Adrenal gland (tissue), 12 donors: ENCODE data around the gene ADRA1B. TPM values are rescaled to one million over a fixed set of nuclear protein-coding genes. Genes with fewer than 3 reads are reported as not detected.
"Not testable (repeated sequence)": the region's sequence is repeated elsewhere in the genome, so short reads cannot be mapped to it uniquely, and the experiment has no call there.

Experiments
- DNase-seq, 7 donors: peaks; one replicate each; pipeline ENCODE4 v3.0.0-alpha.2; 2019 to 2020
- H3K27ac ChIP-seq, 5 donors: fragments of 200-600 bp; sonication (generic) in 4 of 5; 1 replicate in 3 of 5; 2 replicates in 2 of 5; pipeline versions ENCODE4 v1.5.1 to v1.8.0; 2016 to 2020; ENCODE audit warnings: mild to moderate bottlenecking in 1 of 5
- H3K27me3 ChIP-seq: fragments of 200-600 bp; 2 replicates; pipeline ENCODE4 v1.8.0; 2021
- H3K36me3 ChIP-seq, 2 donors: fragments of 200-600 bp; replicated peaks in 1 of 2; 1 replicate in 1 of 2; 2 replicates in 1 of 2; pipeline versions ENCODE4 v1.5.1 to v1.8.0; 2018 to 2022
- H3K4me1 ChIP-seq, 2 donors: fragments of 200-600 bp; replicated peaks in 1 of 2; 1 replicate in 1 of 2; 2 replicates in 1 of 2; pipeline versions ENCODE4 v1.5.1 to v1.8.0; 2018 to 2021
- H3K4me3 ChIP-seq, 4 donors: fragments of 200-600 bp; sonication (generic) in 3 of 4; one replicate each; pipeline ENCODE4 v1.5.1; 2016 to 2018
- H3K9me3 ChIP-seq, 3 donors: fragments of 200-600 bp; sonication (generic) in 1 of 3; replicated peaks in 1 of 3; 1 replicate in 2 of 3; 2 replicates in 1 of 3; pipeline versions ENCODE4 v1.5.1 to v1.8.0; 2016 to 2021
- POLR2A ChIP-seq, 2 donors: fragments of 450-650 bp; IDR thresholded peaks; one replicate each; pipeline ENCODE4 v1.6.1; 2017; ENCODE audit warnings: antibody characterized with exemption in 2 of 2, mild to moderate bottlenecking in 2 of 2, moderate library complexity in 1 of 2
- WGBS, 4 donors: extraction: QIAGEN DNeasy Blood & Tissue Kit in 2 of 4; methylation state at CpG; one replicate each; pipeline versions ENCODE4 v1.1.5 to v1.1.7; 2013 to 2017; 5-methylcytosine and 5-hydroxymethylcytosine counted together
- intact Hi-C, 2 donors: fragments of 100-400 bp; cut with DNase I; formaldehyde crosslinking; loops; one replicate each; pipeline versions ENCODE4 v1.14.1 to v1.15.0; 2022 to 2023
- polyA plus RNA-seq, 3 donors: library from polyadenylated mRNA; stranded (reverse); fragments of 200-250 nt in 2 of 3; fragments of 350-450 nt in 1 of 3; fragmentation: Illumina TruSeq in 1 of 3; extraction: RNeasy Lipid Tissue Mini Kit (QIAGEN cat#74804) in 1 of 3; gene quantifications; one replicate each; pipeline ENCODE4 v1.2.3, GENCODE V29; 2013 to 2014
- total RNA-seq, 9 donors: library from RNA; depleted of rRNA in 4 of 9; stranded (reverse); fragments of >200 nt in 4 of 9; fragments of 120-200 nt in 1 of 9; fragmentation: NEBNext Ultra II Directional in 1 of 9; extraction: Animal tissue kit (Norgen Biotek cat#: 25700) in 1 of 9; gene quantifications; one replicate each; pipeline versions ENCODE4 v1.1.0 to v1.2.4, GENCODE V29; 2013 to 2023
- TF ChIP-seq, protein P1 (sequence below), 6 experiments: fragments of 450-650 bp in 4 of 6; fragments of 200-600 bp in 2 of 6; sonication (generic) in 1 of 6; IDR thresholded peaks; 1 replicate in 5 of 6; 2 replicates in 1 of 6; pipeline versions ENCODE4 v1.5.1 to v1.8.0; 2016 to 2021; ENCODE audit warnings: antibody characterized with exemption in 6 of 6, mild to moderate bottlenecking in 2 of 6, moderate library complexity in 1 of 6
- donor health status: healthy with polysubstance abuse.
- donor health status: Bipolar disorder and iron deficiency.
- donor health status: DM: yes; HTN: yes; CAD: no.
- donor health status: DM: no; HTN: no; CAD: no.
- donor health status: DM: no; HTN: no; CAD: no.
- donor health status: DM: yes; HTN: yes; CAD: no.

ADRA1B gene
- total and polyA plus RNA-seq, 12 donors, result 0.67 to 12.1 (median 4.2) TPM; not detected in 1

DNA sequence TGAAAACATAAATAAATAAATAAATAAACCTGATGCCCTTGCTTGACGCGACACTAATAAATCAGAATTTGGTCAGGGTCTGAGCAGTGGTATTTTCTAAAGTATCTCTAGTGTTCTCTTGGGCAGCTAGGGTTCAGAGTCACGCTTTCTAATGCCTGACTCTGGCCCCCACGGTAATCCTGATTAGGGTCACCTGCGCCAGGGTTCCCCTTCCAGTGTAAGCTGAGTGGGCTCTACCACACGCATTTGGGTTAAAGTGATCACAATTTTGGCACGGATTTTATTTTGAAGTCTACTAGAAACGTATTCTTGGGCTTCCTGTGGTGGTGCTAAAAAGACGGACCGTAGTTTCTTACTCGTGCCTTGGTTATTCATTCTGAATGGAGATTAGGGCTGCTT, 93.3 kb downstream of the ADRA1B start:
- Histone ChIP-seq H3K9me3 (no peaks in the 10 kb centered on the region), H3K36me3 (peaks cover 0 to 25% of the 10 kb centered on the region in 2 donors), H3K27ac (peak overlapping the region in 2 of 5 donors; percentile 91 to 93), H3K4me3 (peak overlapping the region in 2 of 4 donors; percentile 55 to 87), H3K4me1 (peaks cover 6 to 23% of the 10 kb centered on the region in 2 donors), H3K27me3 (no peaks in the 10 kb centered on the region)
- intact Hi-C loops, result no loop called here
- 0 to 2% (median 2%) methylated on average over 9 to 11 of the region's 11 CpGs for WGBS, 4 donors
- no peak for DNase-seq
- TF ChIP-seq POLR2A (IDR thresholded peaks at IDR 0.05), result no peak
- TF ChIP-seq, protein P1, sequence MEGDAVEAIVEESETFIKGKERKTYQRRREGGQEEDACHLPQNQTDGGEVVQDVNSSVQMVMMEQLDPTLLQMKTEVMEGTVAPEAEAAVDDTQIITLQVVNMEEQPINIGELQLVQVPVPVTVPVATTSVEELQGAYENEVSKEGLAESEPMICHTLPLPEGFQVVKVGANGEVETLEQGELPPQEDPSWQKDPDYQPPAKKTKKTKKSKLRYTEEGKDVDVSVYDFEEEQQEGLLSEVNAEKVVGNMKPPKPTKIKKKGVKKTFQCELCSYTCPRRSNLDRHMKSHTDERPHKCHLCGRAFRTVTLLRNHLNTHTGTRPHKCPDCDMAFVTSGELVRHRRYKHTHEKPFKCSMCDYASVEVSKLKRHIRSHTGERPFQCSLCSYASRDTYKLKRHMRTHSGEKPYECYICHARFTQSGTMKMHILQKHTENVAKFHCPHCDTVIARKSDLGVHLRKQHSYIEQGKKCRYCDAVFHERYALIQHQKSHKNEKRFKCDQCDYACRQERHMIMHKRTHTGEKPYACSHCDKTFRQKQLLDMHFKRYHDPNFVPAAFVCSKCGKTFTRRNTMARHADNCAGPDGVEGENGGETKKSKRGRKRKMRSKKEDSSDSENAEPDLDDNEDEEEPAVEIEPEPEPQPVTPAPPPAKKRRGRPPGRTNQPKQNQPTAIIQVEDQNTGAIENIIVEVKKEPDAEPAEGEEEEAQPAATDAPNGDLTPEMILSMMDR (IDR thresholded peaks at IDR 0.05), result no peak

DNA sequence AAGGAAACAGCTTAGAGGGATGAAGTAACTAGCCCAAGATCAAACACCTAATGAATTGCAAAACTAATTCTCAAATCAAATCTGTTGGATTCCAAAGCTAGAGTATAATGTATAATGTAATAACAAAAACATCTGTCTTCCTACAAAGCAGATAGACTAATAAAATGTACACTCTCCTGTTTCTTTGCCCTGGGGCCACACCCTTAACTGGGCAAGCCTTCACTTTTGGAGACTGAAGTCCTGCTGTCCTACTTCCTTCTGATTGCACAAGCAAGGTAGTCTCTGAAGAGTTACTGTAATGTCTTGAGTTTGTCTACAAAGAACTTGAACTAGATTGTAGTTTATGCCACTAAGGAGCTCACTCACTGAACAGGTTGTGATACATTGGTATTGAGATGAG, 95.2 kb downstream of the ADRA1B start:
- no peaks in the 10 kb centered on the region for H3K9me3 ChIP-seq
- no peak overlapping the region for H3K27ac ChIP-seq
- intact Hi-C loops, result no loop called here
- TF ChIP-seq, protein P1 (IDR thresholded peaks at IDR 0.05), result no peak
- no peak for TF ChIP-seq POLR2A (IDR thresholded peaks at IDR 0.05)
- H3K4me1 ChIP-seq, result peaks cover 6 to 23% of the 10 kb centered on the region in 2 donors
- no peaks in the 10 kb centered on the region for H3K27me3 ChIP-seq
- DNase-seq, result no peak
- no peak overlapping the region for H3K4me3 ChIP-seq
- H3K36me3 ChIP-seq, result peaks cover 0 to 29% of the 10 kb centered on the region in 2 donors

DNA sequence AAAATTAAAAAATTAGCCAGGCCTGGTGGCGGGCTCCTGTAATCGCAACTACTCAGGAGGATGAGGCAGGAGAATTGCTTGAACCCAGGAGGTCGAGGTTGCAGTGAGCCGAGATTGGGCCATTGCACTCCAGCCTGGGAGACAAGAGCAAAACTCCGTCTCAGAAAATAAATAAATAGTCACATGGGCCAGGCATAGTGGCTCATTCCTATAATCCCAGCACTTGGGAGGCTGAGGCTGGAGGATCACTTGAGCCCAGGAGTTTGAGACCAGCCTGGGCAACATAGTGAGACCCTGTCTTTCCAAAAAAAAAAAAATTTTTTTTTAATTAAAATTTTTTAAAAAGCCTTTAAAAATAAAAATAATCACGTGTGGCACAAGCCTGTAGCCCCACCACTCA, 97.9 kb downstream of the ADRA1B start:
- H3K4me3 ChIP-seq, intact Hi-C loops, H3K9me3 ChIP-seq, H3K27ac ChIP-seq, DNase-seq, H3K27me3 ChIP-seq: not testable (repeated sequence)
- 93 to 96% (median 94%) methylated on average over 5 to 6 of the region's 6 CpGs for WGBS, 4 donors
- H3K4me1 ChIP-seq, result peaks cover 6 to 19% of the 10 kb centered on the region in 2 donors
- H3K36me3 ChIP-seq, result peaks cover 0 to 29% of the 10 kb centered on the region in 2 donors

DNA sequence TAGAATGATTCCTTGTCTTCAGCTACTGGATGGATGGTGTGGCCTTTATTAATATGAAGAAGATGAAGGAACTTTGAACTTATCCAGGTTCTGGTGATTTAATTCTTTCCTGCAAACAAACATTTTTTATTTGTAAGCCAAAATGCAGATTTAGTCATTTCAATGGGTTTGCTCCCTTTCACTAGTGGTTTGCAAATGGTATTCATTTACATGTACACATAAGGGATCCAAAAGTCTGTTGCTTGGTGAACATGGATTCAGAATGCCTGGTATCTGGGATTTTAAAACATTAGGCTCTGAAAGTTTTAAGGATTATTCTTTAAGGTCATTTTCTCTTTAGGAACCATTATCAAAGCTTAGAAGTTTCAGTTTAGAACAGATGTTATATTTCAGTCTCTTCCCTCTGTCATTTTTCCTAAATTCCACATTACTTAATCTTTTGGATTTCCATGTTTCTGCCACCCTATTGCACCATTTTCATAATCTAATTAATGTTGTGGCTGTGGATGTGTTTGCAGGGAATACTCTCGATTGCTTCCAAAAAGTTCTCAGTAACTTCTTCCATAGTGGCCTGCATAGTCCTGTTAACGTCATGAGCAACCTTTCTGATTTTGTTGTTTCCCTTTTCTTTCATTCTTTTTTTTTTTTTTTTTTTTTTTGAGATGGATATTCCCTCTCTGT, 102.8 kb downstream of the ADRA1B start:
- 76 to 86% (median 84%) methylated on average over 2 of the region's 2 CpGs for WGBS, 4 donors
- Histone ChIP-seq H3K27me3 (no peaks in the 10 kb centered on the region), H3K9me3 (no peaks in the 10 kb centered on the region), H3K4me1 (peaks cover 0 to 15% of the 10 kb centered on the region in 2 donors), H3K27ac (no peak overlapping the region), H3K36me3 (peaks cover 0 to 4% of the 10 kb centered on the region in 2 donors), H3K4me3 (no peak overlapping the region)
- intact Hi-C loops, result no loop called here
- DNase-seq, result no peak
- TF ChIP-seq, protein P1 (IDR thresholded peaks at IDR 0.05), result no peak
- no peak for TF ChIP-seq POLR2A (IDR thresholded peaks at IDR 0.05)

DNA sequence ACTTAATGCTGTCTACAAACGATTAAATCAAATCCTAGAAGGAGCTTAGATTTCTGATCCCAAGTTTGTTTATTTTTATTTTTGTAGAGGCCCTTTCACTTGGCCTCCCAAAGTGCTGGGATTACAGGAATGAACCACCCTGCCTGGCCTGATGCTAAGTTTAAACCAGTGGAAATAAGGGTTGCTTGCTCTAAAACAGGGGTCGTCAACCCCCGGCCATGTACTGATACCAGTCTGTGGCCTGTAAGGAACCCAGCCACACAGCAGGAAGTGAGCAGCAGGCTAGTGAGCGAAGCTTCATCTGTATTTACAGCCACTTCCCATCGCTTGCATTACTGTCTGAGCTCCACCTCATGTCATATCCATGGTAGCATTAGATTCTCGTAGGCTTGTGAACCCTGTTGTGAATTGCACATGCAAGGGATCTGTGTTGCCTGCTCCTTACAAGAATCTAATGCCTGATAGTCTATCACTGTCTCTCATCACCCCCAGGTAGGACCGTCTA, 104.0 kb downstream of the ADRA1B start:
- intact Hi-C loops, result loop anchor here (5.0 to 10.0 kb wide), 3 partner anchors 174 to 367 kb away; no protein-coding TSS in a partner anchor
- Histone ChIP-seq H3K27ac (no peak overlapping the region), H3K4me3 (no peak overlapping the region), H3K36me3 (peaks cover 0 to 5% of the 10 kb centered on the region in 2 donors), H3K4me1 (peaks cover 0 to 16% of the 10 kb centered on the region in 2 donors), H3K27me3 (no peaks in the 10 kb centered on the region), H3K9me3 (no peaks in the 10 kb centered on the region)
- 73 to 81% (median 76%) methylated on average over 7 of the region's 7 CpGs for WGBS, 4 donors
- TF ChIP-seq POLR2A (IDR thresholded peaks at IDR 0.05), result no peak
- TF ChIP-seq, protein P1 (IDR thresholded peaks at IDR 0.05), result no peak
- DNase-seq, result no peak
